ENCODE measurements around the gene YPEL4.

Gene YPEL4

DNA sequence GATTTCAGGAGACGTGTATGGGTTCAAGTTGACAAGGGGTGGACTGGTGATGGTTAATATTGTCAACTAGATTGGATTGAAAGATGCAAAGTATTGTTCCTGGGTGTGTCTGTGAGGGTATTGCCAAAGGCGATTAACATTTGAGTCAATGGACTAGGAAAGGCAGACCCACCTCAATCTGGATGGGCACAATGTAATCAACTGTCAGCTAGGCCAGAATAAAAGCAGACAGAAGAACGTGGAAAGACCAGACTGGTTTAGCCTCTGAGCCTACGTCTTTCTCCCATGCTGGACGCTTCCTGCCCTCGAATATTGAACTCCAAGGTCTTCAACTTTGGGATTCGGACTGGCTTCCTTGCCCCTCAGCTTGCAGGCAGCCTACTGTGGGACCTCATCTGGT lies 1.7 kb upstream of the YPEL4 start:
- DNase-seq (ENCODE audit: low read depth), result no peak
- no peak overlapping the region for H3K4me3 ChIP-seq (ENCODE audit: low read depth, low read length)
- TF ChIP-seq, protein P1, sequence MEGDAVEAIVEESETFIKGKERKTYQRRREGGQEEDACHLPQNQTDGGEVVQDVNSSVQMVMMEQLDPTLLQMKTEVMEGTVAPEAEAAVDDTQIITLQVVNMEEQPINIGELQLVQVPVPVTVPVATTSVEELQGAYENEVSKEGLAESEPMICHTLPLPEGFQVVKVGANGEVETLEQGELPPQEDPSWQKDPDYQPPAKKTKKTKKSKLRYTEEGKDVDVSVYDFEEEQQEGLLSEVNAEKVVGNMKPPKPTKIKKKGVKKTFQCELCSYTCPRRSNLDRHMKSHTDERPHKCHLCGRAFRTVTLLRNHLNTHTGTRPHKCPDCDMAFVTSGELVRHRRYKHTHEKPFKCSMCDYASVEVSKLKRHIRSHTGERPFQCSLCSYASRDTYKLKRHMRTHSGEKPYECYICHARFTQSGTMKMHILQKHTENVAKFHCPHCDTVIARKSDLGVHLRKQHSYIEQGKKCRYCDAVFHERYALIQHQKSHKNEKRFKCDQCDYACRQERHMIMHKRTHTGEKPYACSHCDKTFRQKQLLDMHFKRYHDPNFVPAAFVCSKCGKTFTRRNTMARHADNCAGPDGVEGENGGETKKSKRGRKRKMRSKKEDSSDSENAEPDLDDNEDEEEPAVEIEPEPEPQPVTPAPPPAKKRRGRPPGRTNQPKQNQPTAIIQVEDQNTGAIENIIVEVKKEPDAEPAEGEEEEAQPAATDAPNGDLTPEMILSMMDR (IDR thresholded peaks at IDR 0.05; ENCODE audit: control insufficient read depth, extremely low read depth, insufficient read depth), result no peak

DNA sequence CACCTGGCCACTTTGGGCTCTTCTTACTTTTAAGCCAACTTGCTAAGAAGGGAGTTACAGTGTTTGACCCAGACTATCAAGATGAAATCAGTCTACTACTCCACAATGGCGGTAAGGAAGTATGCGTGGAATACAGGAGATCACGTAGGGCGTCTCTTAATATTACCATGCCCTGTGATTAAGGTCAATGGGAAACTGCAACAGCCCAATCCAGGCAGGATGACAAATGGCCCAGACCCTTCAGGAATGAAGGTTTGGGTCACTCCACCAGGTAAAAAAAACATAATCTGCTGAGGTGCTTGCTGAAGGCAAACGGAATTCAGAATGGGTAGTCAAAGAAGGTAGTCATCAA lies 1.0 kb upstream of the YPEL4 start:
- H3K4me3 ChIP-seq (ENCODE audit: low read depth, low read length), result no peak overlapping the region
- TF ChIP-seq, protein P1 (IDR thresholded peaks at IDR 0.05; ENCODE audit: control insufficient read depth, extremely low read depth, insufficient read depth), result no peak
- no peak for DNase-seq (ENCODE audit: low read depth)

DNA sequence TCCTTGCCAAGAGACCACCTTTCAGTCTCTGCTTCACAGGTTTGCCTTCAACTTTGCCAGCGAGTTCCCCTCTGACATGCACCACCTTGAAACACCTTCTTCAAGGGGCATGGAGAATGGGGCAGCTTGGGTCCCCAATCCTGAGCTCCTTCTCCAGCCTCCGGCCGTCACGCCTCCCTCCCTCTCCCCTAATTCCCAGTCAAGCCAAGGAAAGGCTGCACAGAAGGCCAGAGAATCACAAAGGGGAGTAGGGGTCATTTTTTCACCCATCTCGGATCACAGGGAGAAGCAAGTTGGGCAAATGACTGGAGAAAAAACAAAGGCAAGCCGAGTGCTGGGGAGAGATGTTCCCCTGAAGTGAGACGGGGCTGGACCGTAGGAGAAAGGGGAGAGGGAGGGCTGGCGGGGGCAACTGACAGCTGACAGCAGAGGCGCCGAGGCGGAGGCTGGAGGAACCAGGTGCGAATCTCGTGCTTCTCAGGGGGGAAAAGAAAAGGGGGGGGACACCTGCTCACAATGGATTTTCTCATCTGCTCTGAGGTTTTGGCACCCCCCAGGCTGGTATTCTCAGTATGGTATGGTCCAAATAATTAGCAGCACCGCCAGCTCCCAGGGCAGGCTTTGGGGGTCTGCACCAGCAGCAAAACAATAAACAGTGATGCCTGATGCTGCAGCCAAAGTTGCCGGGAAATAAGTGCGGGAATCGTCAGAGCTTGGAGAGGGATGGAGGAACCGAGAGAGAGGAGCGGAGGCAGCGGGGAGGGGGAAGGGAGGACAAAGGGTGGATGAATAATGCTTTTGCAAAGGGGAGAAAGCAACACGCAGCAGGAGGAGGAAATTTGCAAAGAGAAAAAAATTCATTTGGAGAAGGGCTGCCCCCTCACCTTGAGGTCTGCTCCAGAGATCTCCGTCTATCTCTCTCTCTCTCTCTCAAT lies 644 bp downstream of the YPEL4 start:
- TF ChIP-seq, protein P1 (IDR thresholded peaks at IDR 0.05; ENCODE audit: control insufficient read depth, extremely low read depth, insufficient read depth), result no peak
- no peak overlapping the region for H3K4me3 ChIP-seq (ENCODE audit: low read depth, low read length)
- no peak for DNase-seq (ENCODE audit: low read depth)

DNA sequence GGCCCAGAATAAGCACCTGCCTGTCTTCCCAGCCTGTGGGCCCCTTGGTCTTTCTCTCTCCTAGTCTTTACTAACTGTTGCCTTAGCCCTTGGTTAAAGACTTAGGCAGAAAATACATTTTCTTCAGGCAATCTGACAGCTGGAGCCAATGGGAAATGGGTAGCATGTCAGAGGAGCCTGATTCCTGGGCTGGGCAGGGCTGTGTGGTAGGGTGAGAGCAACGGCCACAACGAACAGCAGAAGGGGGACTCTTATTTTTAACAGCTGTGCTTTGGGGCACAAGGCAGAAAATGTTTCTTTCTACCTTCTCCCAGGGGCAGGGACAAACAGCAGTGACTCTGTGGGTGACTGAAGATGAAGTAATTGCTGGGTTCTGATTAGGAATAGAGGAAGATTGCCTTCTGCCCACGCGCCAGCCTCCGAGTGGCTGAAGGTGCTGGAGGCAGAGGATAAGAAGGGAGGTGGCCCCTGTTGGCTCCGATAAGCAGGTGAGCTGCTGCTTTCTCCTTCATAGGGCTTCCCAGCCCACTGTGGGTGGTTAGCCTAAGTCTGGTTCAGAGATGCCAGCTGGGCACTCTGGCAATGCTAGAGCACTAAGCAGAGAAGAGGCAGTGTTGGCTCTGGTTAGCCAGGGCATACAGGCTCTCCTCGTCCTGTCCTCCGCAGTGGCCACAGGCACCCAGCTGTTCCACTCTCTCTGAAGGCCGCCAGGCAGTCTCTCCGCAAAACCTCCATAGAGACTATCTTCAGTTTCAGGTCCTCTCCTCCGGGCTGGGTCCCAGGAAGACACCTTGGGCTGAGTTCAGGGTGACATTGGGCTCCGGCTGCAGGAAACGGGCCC lies 1.5 kb downstream of the YPEL4 start:
- TF ChIP-seq, protein P1 (IDR thresholded peaks at IDR 0.05; ENCODE audit: control insufficient read depth, extremely low read depth, insufficient read depth), result no peak
- DNase-seq (ENCODE audit: low read depth), result no peak
- no peak overlapping the region for H3K4me3 ChIP-seq (ENCODE audit: low read depth, low read length)

DNA sequence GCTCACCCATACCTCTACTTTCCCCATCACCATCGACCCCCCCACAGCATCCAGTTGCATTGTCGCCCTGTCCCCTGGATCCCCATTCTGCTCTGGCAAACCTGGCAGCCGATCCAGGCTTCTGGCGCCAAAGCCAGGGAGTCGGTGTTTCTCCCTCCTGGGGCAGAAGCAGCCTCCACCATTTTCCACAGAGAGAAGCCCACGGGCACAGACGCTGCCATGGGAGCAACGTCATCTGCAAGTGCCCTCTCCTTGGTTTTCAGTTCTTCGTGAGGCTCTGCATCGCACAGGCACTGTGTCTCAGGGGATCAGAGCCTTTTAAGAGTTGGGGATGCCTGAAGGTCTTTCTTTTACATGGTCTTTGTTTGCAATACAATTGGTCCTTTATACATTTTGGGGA lies 2.3 kb downstream of the YPEL4 start:
- H3K4me3 ChIP-seq (ENCODE audit: low read depth, low read length), result no peak overlapping the region
- TF ChIP-seq, protein P1 (IDR thresholded peaks at IDR 0.05; ENCODE audit: control insufficient read depth, extremely low read depth, insufficient read depth), result no peak
- no peak for DNase-seq (ENCODE audit: low read depth)

DNA sequence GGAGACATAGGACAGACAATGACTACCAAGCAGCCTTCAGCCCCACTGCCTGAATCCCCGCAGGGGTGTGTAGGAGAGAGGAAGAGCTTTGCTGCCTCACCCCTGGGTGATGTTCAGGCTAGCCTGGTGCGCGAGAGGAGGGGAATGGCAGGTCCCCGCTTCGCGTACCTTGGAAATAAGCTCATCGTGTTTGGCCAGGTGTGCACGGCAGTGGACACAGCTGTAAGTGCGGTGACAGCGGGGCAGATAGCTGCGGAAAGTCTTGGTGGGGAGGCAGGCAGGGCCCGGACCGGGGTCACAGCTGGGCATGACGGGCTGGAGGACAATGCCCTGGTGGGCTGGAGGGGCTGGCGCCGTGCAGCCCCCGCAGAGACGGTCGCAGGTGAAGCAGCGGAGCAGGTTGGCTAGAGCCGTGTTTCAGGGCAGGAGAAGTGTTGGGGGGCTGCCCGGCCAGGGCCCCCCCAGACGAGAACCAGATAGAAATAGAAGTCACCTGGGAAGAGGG lies 2.9 kb downstream of the YPEL4 start:
- DNase-seq (ENCODE audit: low read depth), result no peak
- H3K4me3 ChIP-seq (ENCODE audit: low read depth, low read length), result no peak overlapping the region
- TF ChIP-seq, protein P1 (IDR thresholded peaks at IDR 0.05; ENCODE audit: control insufficient read depth, extremely low read depth, insufficient read depth), result no peak
